Stimulated activated CD8-positive, alpha-beta memory T cell treated with anti-CD3 and anti-CD28 coated beads, Interleukin-7, amount 100 ng/mL, for 1 hour (primary cell): ENCODE measurements around the gene B3GALNT2.
"Not testable (repeated sequence)": the region's sequence is repeated elsewhere in the genome, so short reads cannot be mapped to it uniquely, and the experiment has no call there.

Experiments
- DNase-seq, 2 donors: peaks; one replicate each; pipeline ENCODE4 v3.0.0-alpha.2; 2020; ENCODE audit warnings: low read depth in 2 of 2

The B3GALNT2 gene

DNA sequence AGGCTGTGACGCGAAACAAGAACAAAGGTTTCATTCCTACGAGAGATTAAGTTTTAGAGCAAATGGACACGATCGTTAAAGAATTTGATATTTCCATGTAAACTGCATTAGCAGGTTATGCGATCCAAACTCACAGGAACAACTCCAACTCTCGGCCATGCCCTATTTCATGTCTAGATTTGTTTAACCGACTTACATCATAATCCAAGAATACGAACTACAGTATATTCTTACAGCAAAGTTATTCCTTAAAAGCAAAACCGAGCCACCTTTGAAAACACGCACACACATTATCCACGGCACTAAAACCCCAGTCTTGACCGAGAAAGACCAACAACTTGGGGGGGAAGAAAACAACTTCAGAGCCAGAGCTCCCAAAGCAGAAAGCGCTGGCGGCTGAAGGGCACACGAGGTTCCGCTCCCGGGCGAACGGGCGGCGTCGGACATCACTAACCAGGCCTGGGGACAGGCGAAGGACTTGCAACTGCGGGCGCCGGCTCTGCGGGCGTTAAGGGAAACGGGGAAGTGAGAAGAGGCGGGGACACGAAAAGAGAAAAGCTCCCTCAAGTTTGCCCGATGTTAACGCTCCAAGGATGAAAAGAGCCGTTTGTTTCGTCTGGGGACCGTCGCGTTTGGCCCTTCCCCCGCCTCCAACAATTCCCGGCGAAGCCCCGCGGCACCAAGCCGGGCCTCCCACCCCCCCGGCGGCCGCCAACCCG lies 690 bp downstream of the B3GALNT2 start:
- peak in 1 of 2 donors; percentile 11 for DNase-seq

DNA sequence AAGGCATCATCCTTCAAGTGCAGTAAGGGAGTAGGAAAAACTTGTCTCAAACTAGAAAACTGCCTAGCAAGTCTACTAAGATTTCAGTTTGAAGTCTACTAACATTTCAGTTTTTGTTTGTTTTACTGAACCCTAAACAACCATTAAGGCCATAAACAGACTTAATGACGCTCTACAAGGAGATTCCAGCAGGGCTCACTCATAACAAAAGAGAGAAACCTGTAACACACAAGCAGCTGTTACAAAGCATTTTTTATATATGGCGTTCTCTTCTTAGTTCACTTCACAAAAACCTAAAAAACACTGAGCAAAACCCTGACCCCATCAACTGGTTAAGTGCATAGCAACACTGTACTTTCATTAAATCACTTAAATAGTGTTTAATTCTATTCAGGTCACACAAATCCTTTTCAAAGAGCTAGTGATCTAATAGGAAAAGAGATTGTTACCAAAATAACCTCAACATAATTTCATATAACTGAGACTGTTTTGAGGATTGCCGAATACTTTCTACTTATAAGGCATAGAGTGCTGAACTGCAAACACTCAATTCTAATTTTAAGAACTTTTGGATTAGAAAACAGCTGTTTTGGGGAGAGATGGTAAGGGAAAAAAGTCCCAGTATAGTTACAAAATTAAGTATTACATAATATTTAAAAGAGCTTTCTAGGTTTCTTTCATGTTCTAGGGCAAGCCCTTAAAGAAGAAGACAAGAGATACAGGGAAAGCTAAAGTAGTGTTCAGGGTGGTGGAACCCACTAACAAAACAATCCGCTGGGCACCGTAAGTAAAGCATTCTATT lies 1.4 kb downstream of the B3GALNT2 start:
- DNase-seq: no peak

GRCh38 chr1:235500971-235501540 lies 3.2 kb downstream of the B3GALNT2 start:
- no peak for DNase-seq

- DNase-seq: no peak
These were observed 8.7 kb downstream of the B3GALNT2 start for GRCh38 chr1:235495551-235495950.

DNA sequence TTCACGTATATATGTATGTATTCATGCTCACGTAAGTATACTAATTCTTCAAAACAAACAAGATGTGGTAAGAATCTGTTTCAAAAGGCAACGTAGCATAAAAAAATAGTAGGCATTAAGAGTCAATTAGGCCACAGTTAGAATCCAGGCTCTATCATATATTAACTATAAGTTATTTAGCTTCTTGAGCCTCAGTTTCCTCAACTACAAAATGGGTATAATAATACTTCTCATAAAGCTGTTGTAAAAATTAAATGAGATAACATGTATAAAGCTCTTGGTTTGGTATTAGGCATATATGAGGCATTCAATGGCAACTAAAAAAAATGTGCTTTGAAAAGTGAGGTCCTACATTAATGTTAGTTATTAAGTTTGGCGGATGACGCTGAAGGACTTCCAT lies 9.2 kb downstream of the B3GALNT2 start:
- DNase-seq: no peak

- no peak for DNase-seq
These were observed 9.7 kb downstream of the B3GALNT2 start for GRCh38 chr1:235494531-235494930.

- DNase-seq: no peak
These were observed 12.6 kb downstream of the B3GALNT2 start for GRCh38 chr1:235491644-235492043.

DNA sequence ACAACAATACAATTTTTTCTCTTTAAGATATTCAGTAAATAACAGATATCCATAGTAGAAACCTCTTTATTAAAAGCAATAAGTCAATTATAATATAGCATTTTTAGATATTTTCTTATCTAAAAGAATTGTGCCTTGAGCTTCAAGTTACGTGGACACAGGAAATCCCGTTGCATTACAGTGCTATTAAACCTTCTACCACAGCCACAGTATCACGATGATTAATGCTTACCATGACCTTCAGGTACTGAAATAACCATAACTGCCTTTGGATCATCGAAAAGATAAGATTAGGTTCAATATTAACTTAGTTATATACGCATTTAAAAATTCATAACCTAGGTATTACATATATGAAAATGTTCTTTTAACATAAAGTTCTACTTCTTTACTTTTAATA lies 17.9 kb downstream of the B3GALNT2 start:
- no peak for DNase-seq

GRCh38 chr1:235485558-235485957 lies 18.7 kb downstream of the B3GALNT2 start:
- DNase-seq: no peak

DNA sequence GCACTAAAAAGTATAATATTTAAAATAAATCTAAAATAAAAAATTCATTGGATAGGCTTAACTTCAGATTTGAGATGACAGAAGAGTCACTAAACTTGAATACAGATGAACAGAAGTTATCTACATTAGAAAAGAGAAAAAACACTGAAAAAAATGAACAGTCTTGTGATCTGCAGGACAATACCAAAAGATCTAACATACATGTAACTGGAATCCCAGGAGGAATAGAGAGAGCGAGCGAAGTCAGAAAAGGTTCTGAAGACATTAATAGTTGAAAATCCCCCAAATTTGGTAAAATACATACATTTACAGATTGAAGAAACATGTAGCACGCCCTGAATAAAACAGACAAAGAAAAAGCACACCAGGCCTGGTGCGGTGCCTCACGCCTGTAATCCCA lies 21.2 kb downstream of the B3GALNT2 start:
- no peak for DNase-seq

DNA sequence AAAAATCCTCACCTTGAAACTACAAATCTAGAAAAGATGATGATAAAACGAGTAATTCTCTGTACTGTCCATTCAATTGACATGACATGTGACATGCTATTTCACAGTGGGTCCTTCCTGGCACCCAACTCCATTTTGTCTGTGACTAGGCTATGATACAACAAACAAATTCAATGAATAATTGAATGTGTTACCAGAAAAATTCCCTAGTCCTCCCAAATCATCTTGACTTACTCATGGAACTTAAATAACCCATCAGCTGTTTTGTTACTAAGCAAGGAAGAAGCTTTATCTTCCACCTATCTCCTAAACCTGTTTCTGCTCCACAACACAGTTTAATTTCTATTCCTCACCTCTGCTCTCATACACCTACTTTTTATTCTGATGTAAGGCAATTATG lies 30.4 kb downstream of the B3GALNT2 start:
- DNase-seq: no peak

- DNase-seq: no peak
These were observed 33.4 kb downstream of the B3GALNT2 start for GRCh38 chr1:235470741-235471439.

DNA sequence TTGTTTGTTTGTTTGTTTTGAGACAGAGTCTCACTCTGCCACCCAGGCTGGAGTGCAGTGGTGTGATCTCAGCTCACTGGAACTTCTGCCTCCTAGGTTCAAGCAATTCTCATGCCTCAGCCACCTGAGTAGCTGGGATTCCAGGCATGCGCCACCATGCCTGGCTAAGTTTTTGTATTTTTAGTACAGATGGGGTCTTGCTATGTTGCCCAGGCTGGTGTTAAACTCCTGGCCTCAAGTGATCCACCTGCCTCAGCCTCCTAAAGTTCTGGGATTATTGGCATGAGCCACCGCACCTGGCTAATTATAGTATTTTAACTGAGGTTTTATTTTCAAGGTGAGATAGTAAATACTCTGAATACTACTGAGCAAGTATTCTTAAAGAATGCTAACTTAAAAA lies 34.4 kb downstream of the B3GALNT2 start:
- not testable (repeated sequence) for DNase-seq

- no peak for DNase-seq
These were observed 35.3 kb downstream of the B3GALNT2 start for GRCh38 chr1:235468970-235469369.

- no peak for DNase-seq
These were observed 36.2 kb downstream of the B3GALNT2 start for GRCh38 chr1:235468004-235468403.

GRCh38 chr1:235465066-235465465 lies 39.2 kb downstream of the B3GALNT2 start:
- DNase-seq: no peak

GRCh38 chr1:235462832-235463231 lies 41.4 kb downstream of the B3GALNT2 start:
- not testable (repeated sequence) for DNase-seq

DNA sequence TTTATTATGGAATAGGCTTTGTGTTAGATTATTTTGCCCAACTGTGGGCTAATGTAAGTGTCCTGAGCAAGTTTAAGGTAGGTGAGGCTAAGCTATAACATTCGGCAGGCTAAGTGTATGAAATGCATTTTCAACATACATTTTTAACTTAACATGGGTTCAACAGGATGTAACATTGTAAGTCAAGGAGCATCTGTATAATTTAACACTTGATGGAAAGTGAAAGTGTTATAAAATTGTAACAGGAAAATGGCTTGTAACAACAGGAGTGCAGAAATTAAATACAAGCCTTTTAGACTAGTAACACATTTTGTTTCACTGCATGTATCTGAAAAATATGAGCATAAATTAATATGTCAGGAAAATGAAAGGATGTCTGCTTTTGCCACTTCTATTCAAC lies 42.3 kb downstream of the B3GALNT2 start:
- no peak for DNase-seq

DNA sequence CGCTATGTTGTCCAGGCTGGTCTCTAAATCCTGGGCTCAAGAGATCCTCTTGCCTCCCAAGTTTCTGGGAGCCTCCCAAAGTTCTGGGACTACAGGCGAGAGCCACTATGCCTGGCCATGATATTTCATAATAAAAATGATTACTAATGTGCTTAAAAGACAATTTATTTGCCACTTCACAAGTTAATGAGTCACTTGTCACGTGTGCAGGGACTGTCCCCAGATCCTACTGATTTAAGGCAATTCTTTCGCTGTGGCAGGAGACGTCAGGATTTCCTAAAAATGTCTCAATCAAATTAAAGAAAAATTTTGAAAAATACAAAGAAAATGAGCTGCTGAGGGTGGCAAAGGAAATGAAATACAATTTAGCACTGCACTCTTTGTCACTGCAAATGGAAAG lies 43.5 kb downstream of the B3GALNT2 start:
- no peak for DNase-seq

GRCh38 chr1:235457856-235458255 lies 46.4 kb downstream of the B3GALNT2 start:
- DNase-seq: not testable (repeated sequence)

GRCh38 chr1:235455823-235456222 lies 48.4 kb downstream of the B3GALNT2 start:
- DNase-seq: no peak

DNA sequence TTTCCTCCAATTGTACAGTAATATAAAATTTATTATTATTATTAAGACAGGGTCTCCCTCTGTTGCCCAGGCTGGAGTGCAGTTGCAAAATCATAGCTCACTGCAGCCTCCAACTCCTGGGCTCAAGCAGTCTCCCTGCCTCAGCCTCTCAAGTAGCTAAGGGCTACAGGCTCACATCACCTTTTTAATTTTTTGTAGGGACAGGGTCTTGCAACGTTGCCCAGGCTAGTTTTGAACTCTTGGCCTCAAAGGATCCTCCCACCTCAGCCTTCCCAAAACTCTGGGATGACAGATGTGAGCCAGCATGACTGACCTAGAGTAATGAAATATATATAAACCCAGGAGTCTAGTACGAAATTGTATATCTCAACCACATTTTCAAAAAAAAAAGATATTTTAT lies 49.2 kb downstream of the B3GALNT2 start:
- DNase-seq: no peak
